ENCODE results near the gene FHIT.

The FHIT gene

GRCh38 chr3:59795756-59796155 lies 1455.5 kb downstream of the FHIT start:
- no peak for DNase-seq (ENCODE audit: low spot score)

GRCh38 chr3:59793976-59794375 lies 1457.3 kb downstream of the FHIT start:
- no peak for DNase-seq (ENCODE audit: low spot score)

- no peak for DNase-seq (ENCODE audit: low spot score)
Measured at GRCh38 chr3:59791774-59792308, 1459.4 kb downstream of the FHIT start.

DNA sequence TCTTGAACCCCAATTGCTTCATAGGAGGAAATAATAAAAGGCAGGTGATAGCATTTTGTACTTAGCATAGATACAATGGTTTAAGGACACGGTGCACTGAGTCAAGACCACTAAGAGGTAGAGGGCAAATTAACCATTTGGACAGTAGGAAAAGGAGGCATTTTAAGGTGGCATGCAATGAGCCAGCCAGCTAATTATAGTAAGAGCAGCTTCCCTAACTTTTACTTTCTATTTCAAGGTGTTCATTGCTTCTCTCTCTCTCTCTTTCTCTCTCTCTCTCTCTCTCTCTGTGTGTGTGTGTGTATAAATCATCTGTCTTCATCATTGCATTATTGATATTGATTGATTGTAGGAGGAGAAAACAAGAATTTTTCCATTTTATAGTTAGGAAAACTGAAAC lies 1461.0 kb downstream of the FHIT start:
- DNase-seq (ENCODE audit: low spot score): no peak

- no peak for DNase-seq (ENCODE audit: low spot score)
Measured at GRCh38 chr3:59788801-59789200, 1462.5 kb downstream of the FHIT start.

- no peak for DNase-seq (ENCODE audit: low spot score)
Measured at GRCh38 chr3:59788133-59788532, 1463.1 kb downstream of the FHIT start.

GRCh38 chr3:59786374-59786773 lies 1464.9 kb downstream of the FHIT start:
- no peak for DNase-seq (ENCODE audit: low spot score)

DNA sequence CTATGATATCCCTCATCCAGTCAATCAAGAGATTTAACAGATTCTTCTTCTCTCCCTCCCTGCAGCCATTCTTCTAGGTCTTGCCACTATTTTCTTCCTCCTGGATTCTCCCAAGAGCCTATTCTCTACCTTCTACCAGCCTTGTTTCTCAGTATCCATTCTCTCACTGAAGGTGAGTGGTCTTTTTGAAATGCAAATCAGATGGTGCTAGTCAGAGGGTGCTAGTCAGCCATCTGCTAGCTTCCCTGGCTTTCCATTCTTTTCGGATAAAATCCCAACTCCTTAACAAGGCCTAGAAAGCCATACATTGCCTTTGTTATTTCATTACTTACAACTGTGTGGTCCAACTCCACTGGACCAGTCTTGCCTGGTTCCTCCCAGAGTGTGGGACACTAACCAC lies 1467.1 kb downstream of the FHIT start:
- no peak for DNase-seq (ENCODE audit: low spot score)

- no peak for DNase-seq (ENCODE audit: low spot score)
Measured at GRCh38 chr3:59783468-59783988, 1467.7 kb downstream of the FHIT start.

DNA sequence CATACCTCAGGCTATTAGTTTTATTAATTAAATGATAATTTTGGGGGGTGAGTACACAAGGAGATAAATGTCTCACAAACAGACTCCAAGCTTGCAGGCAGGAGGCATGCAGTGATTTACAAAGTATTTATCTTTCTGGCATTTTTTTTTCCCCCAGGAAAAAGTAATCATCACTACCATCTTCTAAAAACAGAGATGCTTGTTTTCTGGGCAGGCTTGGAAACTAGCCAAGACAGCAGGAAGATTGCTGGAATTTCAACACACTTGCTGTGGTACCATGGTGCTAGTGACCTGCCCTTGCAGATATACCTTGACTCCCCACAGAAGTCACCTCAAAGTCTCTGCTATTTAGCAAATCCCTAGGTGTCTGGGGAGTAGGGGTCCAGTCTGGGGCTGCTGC lies 1468.6 kb downstream of the FHIT start:
- no peak for DNase-seq (ENCODE audit: low spot score)

- DNase-seq (ENCODE audit: low spot score): no peak
Measured at GRCh38 chr3:59780209-59780608, 1471.0 kb downstream of the FHIT start.

- DNase-seq (ENCODE audit: low spot score): no peak
Measured at GRCh38 chr3:59779260-59779659, 1472.0 kb downstream of the FHIT start.

GRCh38 chr3:59777667-59778077 lies 1473.6 kb downstream of the FHIT start:
- DNase-seq (ENCODE audit: low spot score): no peak

GRCh38 chr3:59777066-59777465 lies 1474.2 kb downstream of the FHIT start:
- no peak for DNase-seq (ENCODE audit: low spot score)

DNA sequence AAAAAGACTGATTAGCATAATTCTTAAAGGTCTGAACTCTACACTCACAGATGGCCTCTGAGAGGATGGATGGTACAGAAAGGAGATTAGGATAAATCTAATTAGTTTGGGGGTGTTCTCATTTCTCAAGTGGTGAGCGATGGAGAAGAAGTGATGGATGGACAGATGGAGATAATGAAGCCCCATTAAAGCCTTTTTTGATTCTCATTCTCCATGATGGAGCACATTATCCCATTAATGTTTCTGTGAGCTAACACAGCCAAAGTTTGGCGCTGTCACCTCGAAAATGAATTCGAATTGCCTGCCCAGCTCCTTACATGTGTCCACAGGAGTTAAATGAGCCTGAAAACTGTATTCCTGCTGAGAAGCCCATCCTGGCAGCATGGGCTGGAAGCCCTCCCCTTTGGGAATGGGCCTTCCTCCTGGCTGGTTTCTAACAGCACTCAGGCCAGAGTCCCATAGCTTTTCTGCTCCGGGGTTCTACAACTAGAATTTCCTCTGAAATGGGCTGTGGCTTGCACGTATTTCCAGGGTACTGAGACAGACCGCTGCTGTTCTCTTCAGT lies 1475.4 kb downstream of the FHIT start:
- DNase-seq (ENCODE audit: low spot score): no peak

DNA sequence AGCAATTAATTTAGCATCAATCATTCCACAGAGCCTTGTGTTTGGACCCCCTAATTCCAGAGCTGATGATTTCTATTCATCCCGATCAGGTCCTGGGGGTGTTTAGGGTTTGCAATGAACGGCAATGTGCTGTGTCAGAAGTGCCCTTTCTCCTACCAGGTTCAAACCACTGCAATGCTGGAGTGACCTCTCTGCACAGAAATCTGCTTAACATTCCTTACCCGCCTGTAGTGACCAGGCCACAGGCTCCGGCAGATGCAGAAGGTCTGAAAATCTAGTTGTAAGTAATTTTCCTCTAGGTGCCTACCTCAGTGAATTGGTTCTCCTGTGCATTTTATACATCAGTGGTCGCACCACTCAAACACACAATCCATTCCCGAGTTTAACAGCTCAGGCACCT lies 1476.1 kb downstream of the FHIT start:
- DNase-seq (ENCODE audit: low spot score): no peak

DNA sequence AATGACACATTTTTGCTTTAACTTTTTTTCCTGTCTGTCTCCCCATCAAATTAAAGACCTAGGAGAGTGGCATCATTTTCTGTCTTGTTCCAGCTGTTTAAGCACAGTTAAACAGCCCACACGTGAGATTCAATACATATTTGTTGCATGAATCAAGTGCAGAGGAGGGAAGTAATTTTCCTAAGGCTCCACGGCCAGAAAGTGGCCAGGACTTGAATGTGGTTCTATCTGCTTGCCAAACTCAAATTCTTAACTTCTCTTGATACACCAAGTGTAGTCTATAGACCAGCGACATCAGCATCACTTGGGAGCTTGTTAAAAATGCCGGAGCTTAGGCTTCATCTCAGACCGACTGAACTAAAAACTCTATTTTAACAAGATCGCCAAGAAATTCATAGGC lies 1476.6 kb downstream of the FHIT start:
- DNase-seq (ENCODE audit: low spot score): no peak

DNA sequence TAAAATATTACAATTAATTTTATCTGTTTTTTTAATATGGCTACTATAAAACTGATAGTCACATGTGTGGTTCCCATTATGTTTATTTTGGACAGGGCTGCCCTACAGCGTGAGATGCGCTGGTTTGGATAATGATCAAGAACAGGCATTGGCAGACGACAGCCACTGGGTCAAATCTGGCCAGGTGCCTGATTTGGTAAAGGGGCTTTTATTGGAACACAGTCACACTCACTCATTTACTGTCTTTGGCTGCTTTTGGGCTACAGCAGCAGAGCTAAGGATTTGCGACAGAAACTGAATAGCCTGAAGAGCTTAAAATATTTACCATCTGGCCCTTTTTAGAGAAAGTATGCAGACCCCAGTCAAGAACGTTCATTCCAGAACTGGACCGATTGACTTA lies 1477.3 kb downstream of the FHIT start:
- peak; percentile 3 for DNase-seq (ENCODE audit: low spot score)

GRCh38 chr3:59772416-59773408 lies 1478.5 kb downstream of the FHIT start:
- no peak for DNase-seq (ENCODE audit: low spot score)

GRCh38 chr3:59771768-59772181 lies 1479.5 kb downstream of the FHIT start:
- DNase-seq (ENCODE audit: low spot score): no peak

- DNase-seq (ENCODE audit: low spot score): no peak
Measured at GRCh38 chr3:59769127-59769750, 1482.0 kb downstream of the FHIT start.

DNA sequence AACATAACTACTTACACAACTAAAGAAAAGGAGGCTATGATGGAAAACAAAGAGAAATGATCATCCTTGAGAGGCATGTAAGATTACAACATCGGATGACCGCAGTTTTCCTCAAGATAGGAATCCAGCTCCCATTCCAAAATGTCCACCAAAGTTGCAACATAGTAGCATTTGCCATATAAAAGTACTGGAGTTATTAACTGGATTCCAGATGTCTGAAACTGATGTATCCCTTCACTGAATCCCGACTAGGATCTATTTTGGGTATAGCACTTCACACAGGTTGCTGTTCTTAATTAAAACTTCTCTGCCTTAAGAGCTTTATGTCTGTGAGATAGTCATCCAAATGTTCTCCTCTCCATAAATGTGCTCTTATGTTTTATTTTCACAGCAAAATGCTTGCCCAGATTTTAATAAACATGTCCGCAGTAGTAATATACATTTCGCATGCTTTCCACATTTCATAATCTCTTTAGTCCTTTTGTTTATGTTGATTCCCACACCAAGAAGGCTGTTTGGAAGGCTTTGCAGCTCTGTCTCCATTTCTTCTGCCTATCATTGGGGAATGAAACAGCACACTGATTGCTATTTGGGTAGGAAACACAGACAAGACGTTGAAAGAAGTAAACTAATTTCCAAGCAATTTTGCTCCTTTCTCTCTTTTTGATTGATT lies 1484.9 kb downstream of the FHIT start:
- no peak for DNase-seq (ENCODE audit: low spot score)

All from globus pallidus (tissue), 1 donor.